ENCODE data around the gene PARN.

DNA sequence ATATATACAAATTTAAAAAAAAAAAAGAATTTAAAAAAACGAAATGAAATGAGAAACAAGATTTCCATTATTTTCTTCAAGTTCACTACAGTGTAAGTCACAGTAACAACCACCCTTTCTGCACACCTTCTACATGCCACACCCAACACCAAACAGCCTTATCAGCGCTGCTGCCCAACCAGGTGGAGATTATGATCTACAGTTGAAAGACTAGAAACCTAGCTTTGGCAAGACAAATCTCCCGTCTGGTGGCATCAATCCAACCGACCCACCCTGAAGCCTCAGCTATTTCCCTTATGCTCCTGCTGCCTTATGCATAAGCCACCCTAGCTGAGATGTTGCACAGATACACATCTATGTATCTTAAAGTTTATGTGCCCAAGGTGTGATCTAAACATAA, 60.8 kb downstream of the PARN start:
- TF ChIP-seq EZH2 (IDR thresholded peaks at IDR 0.05; ENCODE audit: borderline replicate concordance, low read length) = no peak
- TF ChIP-seq, protein P1, sequence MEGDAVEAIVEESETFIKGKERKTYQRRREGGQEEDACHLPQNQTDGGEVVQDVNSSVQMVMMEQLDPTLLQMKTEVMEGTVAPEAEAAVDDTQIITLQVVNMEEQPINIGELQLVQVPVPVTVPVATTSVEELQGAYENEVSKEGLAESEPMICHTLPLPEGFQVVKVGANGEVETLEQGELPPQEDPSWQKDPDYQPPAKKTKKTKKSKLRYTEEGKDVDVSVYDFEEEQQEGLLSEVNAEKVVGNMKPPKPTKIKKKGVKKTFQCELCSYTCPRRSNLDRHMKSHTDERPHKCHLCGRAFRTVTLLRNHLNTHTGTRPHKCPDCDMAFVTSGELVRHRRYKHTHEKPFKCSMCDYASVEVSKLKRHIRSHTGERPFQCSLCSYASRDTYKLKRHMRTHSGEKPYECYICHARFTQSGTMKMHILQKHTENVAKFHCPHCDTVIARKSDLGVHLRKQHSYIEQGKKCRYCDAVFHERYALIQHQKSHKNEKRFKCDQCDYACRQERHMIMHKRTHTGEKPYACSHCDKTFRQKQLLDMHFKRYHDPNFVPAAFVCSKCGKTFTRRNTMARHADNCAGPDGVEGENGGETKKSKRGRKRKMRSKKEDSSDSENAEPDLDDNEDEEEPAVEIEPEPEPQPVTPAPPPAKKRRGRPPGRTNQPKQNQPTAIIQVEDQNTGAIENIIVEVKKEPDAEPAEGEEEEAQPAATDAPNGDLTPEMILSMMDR (conservative IDR thresholded peaks at IDR 0.05 in 1 of 2, IDR thresholded peaks at IDR 0.05 in 1 of 2; ENCODE audit: extremely low read depth in 1 of 2, insufficient read depth in 1 of 2, low read depth in 1 of 2, low read length in 2 of 2) = no peak

All from mammary epithelial cell (primary cell).